22Rv1 (cell line): ENCODE data around the gene ZNF407.

Source experiments
- H3K27ac ChIP-seq: fragments of 450-650 bp; 2 replicates; pipeline ENCODE4 v1.5.1; 2017
- CTCF ChIP-seq: fragments of 450-650 bp; IDR thresholded peaks from 2 replicates; pipeline ENCODE4 v1.5.1; 2017; ENCODE audit warnings: mild to moderate bottlenecking
- ZFX ChIP-seq: fragments of 450-650 bp; IDR thresholded peaks from 2 replicates; pipeline ENCODE4 v1.6.1; 2017; ENCODE audit warnings: antibody characterized with exemption, borderline replicate concordance

The ZNF407 gene

DNA sequence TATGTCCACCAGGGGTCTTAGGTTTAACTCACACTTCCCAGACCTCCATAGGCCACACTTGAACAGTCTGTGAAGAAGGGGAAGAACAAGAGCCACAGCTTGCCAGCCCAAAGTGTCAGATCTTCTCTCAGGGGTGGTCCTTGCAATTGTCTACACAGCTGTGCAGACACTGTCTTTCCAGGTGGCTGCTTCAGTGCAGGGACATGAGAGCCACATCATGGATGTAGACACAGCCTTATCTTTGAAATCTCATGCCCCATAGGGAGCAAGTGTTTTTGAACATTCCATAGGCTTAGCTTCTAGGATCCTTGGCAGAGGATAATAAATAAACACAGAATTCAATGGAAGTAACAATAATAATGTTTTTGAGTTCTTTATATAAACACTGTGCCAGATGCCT, 6.7 kb downstream of the ZNF407 start:
- H3K27ac ChIP-seq: no peak overlapping the region
- TF ChIP-seq ZFX: no peak
- no peak for TF ChIP-seq CTCF

DNA sequence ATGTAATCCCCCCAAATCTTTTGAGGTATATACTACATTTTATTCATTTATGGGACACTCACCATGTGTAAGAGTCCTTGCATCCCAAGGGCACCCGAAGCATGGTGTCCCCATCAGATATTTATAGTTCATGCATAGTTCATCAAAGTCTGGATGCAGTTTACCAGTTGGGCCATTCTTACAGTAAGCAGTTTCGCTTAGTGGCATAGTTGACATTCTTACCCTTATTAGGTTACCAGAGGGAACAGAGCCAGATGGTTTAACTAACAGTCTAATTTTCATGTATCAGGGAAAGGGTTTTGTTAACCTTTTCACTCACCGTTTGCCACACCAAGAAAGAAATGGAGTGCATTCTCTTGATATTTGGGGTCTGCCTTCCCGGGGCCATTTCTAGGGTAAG, 7.1 kb downstream of the ZNF407 start:
- H3K27ac ChIP-seq: no peak overlapping the region
- no peak for TF ChIP-seq ZFX

DNA sequence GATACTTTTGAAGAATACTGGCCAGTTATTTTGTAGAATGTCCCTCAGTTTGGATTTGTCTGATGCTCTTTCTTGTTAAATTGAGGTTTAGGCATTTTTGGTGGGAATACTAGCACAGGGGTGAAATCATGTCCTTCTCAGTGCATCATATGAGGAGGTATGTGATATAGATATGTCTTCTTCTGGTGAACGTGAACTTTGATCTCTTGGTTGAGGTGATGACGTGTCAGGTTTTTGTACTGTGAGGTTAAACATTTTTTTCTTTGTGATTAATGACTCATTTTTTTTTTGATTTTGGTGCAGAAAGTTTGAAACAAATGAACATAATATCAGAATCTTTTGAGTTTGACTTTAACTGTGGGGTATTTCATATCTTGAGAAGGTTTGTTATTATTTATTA, 11.0 kb downstream of the ZNF407 start:
- no peak overlapping the region for H3K27ac ChIP-seq
- TF ChIP-seq CTCF (no peak), ZFX (no peak)

DNA sequence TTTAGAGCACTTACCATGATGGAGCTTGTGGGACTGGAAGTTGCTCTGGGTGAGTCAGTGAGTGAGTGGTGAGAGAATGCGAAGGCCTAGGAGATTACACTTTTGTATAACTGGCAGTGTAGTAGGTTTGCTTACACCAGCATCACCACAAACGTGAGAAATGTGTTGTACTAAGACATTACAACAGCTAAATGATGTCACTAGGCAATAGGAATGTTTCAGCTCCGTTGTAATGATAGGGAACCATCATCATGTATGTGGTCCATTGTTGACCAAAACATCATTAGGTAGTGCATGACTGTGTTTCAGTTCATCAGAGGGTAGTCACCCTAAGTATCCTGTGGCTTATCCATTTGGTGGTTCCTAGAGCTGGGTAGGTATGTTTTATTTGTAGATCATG, 11.9 kb downstream of the ZNF407 start:
- H3K27ac ChIP-seq: no peak overlapping the region
- TF ChIP-seq ZFX (no peak), CTCF (no peak)

GRCh38 chr18:74610051-74610615, 12.5 kb downstream of the ZNF407 start:
- H3K27ac ChIP-seq: no peak overlapping the region
- no peak for TF ChIP-seq CTCF
- TF ChIP-seq ZFX: no peak

DNA sequence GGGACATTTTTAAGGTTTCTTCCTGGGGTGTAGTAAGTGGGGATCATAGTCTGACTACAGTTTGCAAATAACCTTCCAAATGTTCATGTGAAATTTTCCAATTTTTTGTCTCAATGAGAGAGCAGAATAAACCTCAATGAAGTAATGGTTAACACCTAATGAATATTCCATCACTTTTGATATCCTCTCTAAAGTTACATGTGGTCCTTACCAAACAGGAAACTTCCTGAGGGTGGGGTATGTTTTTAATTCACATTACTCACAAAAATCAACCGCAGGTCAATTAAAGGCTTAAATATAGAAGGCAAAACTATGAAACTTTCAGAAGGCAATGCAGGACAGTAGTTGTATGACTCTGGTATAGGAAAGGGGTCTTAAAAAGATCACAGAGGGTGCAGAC, 13.2 kb downstream of the ZNF407 start:
- H3K27ac ChIP-seq: no peak overlapping the region
- no peak for TF ChIP-seq CTCF
- no peak for TF ChIP-seq ZFX

DNA sequence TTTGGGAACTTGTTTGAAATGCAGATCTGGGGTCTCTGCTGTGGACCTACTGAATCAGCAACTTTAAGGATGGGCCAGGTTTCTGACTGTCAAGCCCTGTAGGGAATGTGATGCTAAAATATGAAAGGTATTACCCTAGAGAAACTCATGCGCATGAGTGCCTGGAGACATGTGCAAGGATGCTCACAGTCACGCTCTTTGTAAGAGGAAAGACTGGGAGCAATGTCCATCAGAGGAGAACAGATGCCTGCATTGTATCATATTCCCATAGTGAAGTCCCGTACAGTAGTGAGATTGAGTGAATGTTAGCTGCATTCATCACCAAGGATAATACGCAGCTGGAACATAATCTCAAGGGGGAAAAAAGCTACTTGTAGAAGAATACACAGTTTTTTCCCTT, 14.1 kb downstream of the ZNF407 start:
- no peak overlapping the region for H3K27ac ChIP-seq
- TF ChIP-seq ZFX: no peak

- TF ChIP-seq CTCF: no peak
- TF ChIP-seq ZFX: no peak
Observed at GRCh38 chr18:74613381-74613780, 15.7 kb downstream of the ZNF407 start.

More at GRCh38 chr18:74613381-74613780, 15.7 kb downstream of the ZNF407 start:
- H3K27ac ChIP-seq: no peak overlapping the region
